Endodermal cell (in vitro differentiated cells): ENCODE results near the gene SECISBP2L. TPM values are rescaled to one million over a fixed set of nuclear protein-coding genes. Genes with fewer than 3 reads are reported as not detected.

Source experiments
- DNase-seq: peaks from one replicate; pipeline ENCODE4 v3.0.0-alpha.2; 2017
- H3K27ac ChIP-seq: 2 replicates; pipeline ENCODE4 v1.5.1; 2013; ENCODE audit warnings: mild to moderate bottlenecking, low read depth, low read length, moderate library complexity
- H3K27me3 ChIP-seq: 2 replicates; pipeline ENCODE4 v1.6.1; 2013; ENCODE audit warnings: mild to moderate bottlenecking, low read length, moderate library complexity; ENCODE audit not compliant: insufficient read depth, control insufficient read depth, poor library complexity, severe bottlenecking
- H3K36me3 ChIP-seq: 2 replicates; pipeline ENCODE4 v1.7.0; 2013; ENCODE audit warnings: mild to moderate bottlenecking, low read length, moderate library complexity; ENCODE audit not compliant: control insufficient read depth, insufficient read depth
- H3K4me1 ChIP-seq: one replicate; pipeline ENCODE4 v1.7.0; 2013; ENCODE audit warnings: low read length; ENCODE audit not compliant: control insufficient read depth, insufficient read depth
- H3K4me3 ChIP-seq: 2 replicates; pipeline ENCODE4 v1.5.1; 2013; ENCODE audit warnings: mild to moderate bottlenecking, low read length, moderate library complexity
- H3K9ac ChIP-seq: 2 replicates; pipeline ENCODE4 v1.6.1; 2013; ENCODE audit warnings: mild to moderate bottlenecking, low read length, moderate library complexity; ENCODE audit not compliant: poor library complexity, severe bottlenecking; ENCODE audit errors: extremely low read depth
- H3K9me3 ChIP-seq: 2 replicates; pipeline ENCODE4 v1.6.1; 2013; ENCODE audit warnings: mild to moderate bottlenecking, low read length, moderate library complexity; ENCODE audit not compliant: control insufficient read depth
- H3K27ac Mint-ChIP-seq: 2 replicates; pipeline ENCODE4 v1.8.0; 2020; ENCODE audit warnings: mixed read lengths
- H3K27me3 Mint-ChIP-seq: 2 replicates; pipeline ENCODE4 v1.8.0; 2021; ENCODE audit warnings: mild to moderate bottlenecking, mixed read lengths; ENCODE audit not compliant: insufficient read depth
- H3K36me3 Mint-ChIP-seq: 2 replicates; pipeline ENCODE4 v1.8.0; 2020; ENCODE audit warnings: low read depth, mixed read lengths
- H3K4me1 Mint-ChIP-seq: 2 replicates; pipeline ENCODE4 v1.8.0; 2020; ENCODE audit warnings: mixed read lengths
- H3K4me3 Mint-ChIP-seq: 2 replicates; pipeline ENCODE4 v1.8.0; 2020; ENCODE audit warnings: mild to moderate bottlenecking, moderate library complexity, mixed read lengths
- H3K9me3 Mint-ChIP-seq: 2 replicates; pipeline ENCODE4 v1.8.0; 2020; ENCODE audit warnings: mild to moderate bottlenecking, mixed read lengths
- WGBS, 2 experiments: methylation state at CpG; one replicate each; pipeline versions ENCODE4 v1.1.5 to v1.1.7; 2013; ENCODE audit warnings: missing lambda C conversion rate in 2 of 2, mixed read lengths in 1 of 2; ENCODE audit not compliant: insufficient coverage in 1 of 2, insufficient read length in 1 of 2; 5-methylcytosine and 5-hydroxymethylcytosine counted together
- total RNA-seq, 2 donors: library from RNA; stranded (reverse); fragmentation: NEBNext Ultra II Directional in 1 of 2; extraction: Animal tissue kit (Norgen Biotek cat#: 25700) in 1 of 2; gene quantifications; 2 replicates in 1 of 2; 3 replicates in 1 of 2; pipeline ENCODE4 v1.2.1, GENCODE V29; 2021
- TF ChIP-seq, protein P1 (sequence below): fragments of 200-600 bp; sonication (generic); conservative IDR thresholded peaks from 2 replicates; pipeline ENCODE4 v1.5.0; 2021; ENCODE audit warnings: antibody characterized with exemption, mild to moderate bottlenecking

Gene SECISBP2L
- total RNA-seq, 2 donors from 2014 or later, result 49.4 to 51.0 TPM

DNA sequence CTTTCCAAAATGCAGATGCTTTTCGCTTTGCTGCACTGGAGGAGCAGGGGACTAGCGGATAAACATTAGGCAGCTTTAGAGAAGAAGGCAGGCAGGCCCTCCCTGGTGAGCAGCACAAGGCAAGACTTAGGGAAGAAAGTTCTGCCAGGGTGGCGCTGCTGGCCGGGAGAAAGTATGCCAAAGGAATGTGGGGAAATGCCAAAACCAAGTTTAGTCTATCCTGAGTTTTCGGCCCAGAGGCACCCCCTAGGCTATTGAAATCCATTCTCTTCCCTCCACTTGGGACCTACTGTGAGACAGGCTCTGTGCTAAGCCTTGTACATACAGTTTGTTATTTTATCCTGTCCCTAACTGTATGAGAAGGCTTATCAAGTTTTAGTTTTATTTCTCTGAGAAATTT is 91.7 kb downstream of the SECISBP2L start:
- 67 to 79% methylated on average over 3 to 5 of the region's 5 CpGs for WGBS, 2 experiments
- TF ChIP-seq, protein P1, sequence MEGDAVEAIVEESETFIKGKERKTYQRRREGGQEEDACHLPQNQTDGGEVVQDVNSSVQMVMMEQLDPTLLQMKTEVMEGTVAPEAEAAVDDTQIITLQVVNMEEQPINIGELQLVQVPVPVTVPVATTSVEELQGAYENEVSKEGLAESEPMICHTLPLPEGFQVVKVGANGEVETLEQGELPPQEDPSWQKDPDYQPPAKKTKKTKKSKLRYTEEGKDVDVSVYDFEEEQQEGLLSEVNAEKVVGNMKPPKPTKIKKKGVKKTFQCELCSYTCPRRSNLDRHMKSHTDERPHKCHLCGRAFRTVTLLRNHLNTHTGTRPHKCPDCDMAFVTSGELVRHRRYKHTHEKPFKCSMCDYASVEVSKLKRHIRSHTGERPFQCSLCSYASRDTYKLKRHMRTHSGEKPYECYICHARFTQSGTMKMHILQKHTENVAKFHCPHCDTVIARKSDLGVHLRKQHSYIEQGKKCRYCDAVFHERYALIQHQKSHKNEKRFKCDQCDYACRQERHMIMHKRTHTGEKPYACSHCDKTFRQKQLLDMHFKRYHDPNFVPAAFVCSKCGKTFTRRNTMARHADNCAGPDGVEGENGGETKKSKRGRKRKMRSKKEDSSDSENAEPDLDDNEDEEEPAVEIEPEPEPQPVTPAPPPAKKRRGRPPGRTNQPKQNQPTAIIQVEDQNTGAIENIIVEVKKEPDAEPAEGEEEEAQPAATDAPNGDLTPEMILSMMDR, result no peak
- Mint-ChIP-seq H3K27ac (no peak overlapping the region), H3K36me3 (no peaks in the 10 kb centered on the region), H3K9me3 (no peaks in the 10 kb centered on the region), H3K4me1 (no peaks in the 10 kb centered on the region), H3K27me3 (peaks cover 3% of the 10 kb centered on the region), H3K4me3 (no peak overlapping the region)
- Histone ChIP-seq H3K27me3 (peaks cover under 1% of the 10 kb centered on the region), H3K9me3 (no peaks in the 10 kb centered on the region), H3K9ac (no peak overlapping the region), H3K36me3 (no peaks in the 10 kb centered on the region), H3K27ac (no peak overlapping the region), H3K4me3 (no peak overlapping the region), H3K4me1 (no peaks in the 10 kb centered on the region)
- peak; percentile 78 for DNase-seq

DNA sequence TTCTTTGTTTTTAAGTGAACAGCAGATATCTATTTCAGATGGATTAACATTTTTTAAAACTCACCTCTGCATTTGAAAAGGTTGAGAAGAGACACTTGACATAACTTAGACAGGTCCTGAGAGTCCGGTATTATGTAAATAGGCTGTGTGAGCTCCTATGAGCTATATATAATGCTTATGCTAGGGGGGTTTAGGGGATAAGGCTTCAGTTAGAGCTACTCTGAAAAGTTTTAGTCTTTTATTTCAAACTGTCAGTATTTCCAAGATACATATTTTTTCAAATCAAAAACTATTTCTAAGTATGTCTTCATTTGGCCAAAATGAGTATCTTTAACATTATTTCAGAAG is 99.4 kb downstream of the SECISBP2L start:
- DNase-seq, result no peak
- H3K4me1 ChIP-seq, result peaks cover 4% of the 10 kb centered on the region
- Mint-ChIP-seq H3K4me3 (no peak overlapping the region), H3K9me3 (no peaks in the 10 kb centered on the region), H3K4me1 (peaks cover 2% of the 10 kb centered on the region), H3K27me3 (no peaks in the 10 kb centered on the region), H3K36me3 (no peaks in the 10 kb centered on the region), H3K27ac (no peak overlapping the region)
- H3K9me3 ChIP-seq, result no peaks in the 10 kb centered on the region
- H3K36me3 ChIP-seq, result no peaks in the 10 kb centered on the region
- no peak overlapping the region for H3K9ac ChIP-seq
- TF ChIP-seq, protein P1, result no peak
- no peak overlapping the region for H3K27ac ChIP-seq
- WGBS, 2 experiments, result 89% methylated on average over 1 of the region's 1 CpG; no CpG with 5 or more reads in 1 of the 2 experiments
- H3K27me3 ChIP-seq, result no peaks in the 10 kb centered on the region
- H3K4me3 ChIP-seq, result no peak overlapping the region

DNA sequence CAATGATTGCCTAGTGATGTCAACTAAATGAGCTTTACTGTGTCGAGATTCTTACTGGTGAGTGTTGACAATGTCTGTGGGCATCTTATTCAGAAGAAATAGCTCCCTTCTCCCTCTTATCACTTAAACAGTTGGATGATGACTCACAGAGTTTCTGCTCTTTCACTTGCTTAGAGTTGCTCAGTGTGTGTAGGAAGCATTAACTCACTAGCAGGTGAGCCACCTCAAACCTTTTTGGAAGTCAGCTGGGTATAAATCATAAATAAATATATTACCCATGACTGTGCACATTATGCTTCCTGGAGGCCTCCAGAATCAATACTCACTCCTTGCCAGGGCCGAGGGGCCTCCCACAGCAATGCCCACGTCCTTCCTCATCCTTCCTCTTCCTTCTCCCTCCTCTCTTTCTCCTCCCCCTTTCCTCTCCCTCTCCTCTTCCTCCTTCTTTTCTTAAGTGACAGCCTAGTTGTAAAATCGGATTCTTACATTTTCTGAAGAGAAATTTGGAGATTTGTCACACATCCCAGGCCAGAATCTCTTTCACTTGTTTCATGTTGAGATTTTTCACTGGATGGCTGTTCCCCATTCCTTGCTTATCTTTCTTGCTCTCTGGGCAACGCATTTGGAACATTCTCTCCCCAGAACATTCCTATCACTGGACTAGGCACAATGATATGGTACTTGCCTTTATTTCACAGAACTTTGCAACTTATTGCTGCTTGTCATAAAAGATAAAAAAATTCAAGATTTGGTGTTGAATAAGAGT is 100.0 kb downstream of the SECISBP2L start:
- WGBS, 2 experiments, result 80 to 100% methylated on average over 1 to 4 of the region's 5 CpGs
- H3K4me3 Mint-ChIP-seq, result no peak overlapping the region
- no peak overlapping the region for H3K27ac ChIP-seq
- no peak overlapping the region for H3K9ac ChIP-seq
- H3K9me3 Mint-ChIP-seq, result no peaks in the 10 kb centered on the region
- no peak overlapping the region for H3K27ac Mint-ChIP-seq
- H3K4me1 Mint-ChIP-seq, result peaks cover 2% of the 10 kb centered on the region
- no peaks in the 10 kb centered on the region for H3K27me3 ChIP-seq
- no peaks in the 10 kb centered on the region for H3K36me3 ChIP-seq
- H3K9me3 ChIP-seq, result no peaks in the 10 kb centered on the region
- TF ChIP-seq, protein P1, result no peak
- H3K27me3 Mint-ChIP-seq, result no peaks in the 10 kb centered on the region
- no peak overlapping the region for H3K4me3 ChIP-seq
- H3K36me3 Mint-ChIP-seq, result no peaks in the 10 kb centered on the region
- peaks cover 4% of the 10 kb centered on the region for H3K4me1 ChIP-seq
- no peak for DNase-seq
